ENCODE measurements around the gene BCL6B.

The BCL6B gene

DNA sequence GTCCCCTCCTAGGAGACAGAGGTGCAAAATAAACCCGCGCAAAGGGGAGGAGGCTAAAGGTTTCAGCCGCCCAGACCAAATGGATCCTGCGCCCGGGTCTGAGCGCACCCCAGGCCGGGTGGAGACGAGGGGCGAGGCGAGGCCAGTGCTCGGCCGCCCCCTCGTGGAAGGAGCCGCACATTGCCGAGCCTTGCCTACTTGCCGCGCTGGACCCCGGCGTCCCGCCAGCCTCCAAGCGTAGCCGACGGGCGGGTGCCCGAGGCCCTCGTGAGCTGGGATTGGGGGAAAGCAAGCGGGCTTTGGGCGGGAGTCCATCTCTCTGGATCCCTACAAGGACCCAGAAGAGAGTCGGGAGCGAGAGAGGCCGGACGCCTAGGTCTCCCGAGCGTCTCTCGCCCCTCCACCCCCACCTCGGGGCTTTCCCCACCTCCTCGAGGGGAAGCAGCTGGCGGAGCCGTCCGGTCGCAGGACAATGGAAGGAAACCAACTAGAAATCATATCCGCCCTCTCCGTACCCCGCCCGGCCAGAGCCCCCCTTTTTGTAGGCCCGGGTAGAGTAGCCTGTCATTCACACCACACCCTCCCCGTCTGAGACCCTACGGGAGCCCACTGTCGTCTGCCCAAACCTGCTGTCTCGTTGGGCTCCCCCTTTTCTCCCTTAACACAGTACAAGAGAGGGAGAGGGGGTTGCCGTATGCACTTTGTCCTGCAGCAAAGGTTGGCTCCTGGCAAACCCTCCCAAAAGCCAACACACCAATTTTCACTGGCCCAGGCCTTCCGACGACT is 664 bp upstream of the BCL6B start:
- peak overlapping the region; percentile 28 for H3K4me3 ChIP-seq (replicated peaks; ENCODE audit: low read depth, low read length)
- DNase-seq (ENCODE audit: low read depth), result peak; percentile 70
- TF ChIP-seq, protein P1, sequence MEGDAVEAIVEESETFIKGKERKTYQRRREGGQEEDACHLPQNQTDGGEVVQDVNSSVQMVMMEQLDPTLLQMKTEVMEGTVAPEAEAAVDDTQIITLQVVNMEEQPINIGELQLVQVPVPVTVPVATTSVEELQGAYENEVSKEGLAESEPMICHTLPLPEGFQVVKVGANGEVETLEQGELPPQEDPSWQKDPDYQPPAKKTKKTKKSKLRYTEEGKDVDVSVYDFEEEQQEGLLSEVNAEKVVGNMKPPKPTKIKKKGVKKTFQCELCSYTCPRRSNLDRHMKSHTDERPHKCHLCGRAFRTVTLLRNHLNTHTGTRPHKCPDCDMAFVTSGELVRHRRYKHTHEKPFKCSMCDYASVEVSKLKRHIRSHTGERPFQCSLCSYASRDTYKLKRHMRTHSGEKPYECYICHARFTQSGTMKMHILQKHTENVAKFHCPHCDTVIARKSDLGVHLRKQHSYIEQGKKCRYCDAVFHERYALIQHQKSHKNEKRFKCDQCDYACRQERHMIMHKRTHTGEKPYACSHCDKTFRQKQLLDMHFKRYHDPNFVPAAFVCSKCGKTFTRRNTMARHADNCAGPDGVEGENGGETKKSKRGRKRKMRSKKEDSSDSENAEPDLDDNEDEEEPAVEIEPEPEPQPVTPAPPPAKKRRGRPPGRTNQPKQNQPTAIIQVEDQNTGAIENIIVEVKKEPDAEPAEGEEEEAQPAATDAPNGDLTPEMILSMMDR (IDR thresholded peaks at IDR 0.05; ENCODE audit: low read length, missing control alignments), result peak; percentile 75

DNA sequence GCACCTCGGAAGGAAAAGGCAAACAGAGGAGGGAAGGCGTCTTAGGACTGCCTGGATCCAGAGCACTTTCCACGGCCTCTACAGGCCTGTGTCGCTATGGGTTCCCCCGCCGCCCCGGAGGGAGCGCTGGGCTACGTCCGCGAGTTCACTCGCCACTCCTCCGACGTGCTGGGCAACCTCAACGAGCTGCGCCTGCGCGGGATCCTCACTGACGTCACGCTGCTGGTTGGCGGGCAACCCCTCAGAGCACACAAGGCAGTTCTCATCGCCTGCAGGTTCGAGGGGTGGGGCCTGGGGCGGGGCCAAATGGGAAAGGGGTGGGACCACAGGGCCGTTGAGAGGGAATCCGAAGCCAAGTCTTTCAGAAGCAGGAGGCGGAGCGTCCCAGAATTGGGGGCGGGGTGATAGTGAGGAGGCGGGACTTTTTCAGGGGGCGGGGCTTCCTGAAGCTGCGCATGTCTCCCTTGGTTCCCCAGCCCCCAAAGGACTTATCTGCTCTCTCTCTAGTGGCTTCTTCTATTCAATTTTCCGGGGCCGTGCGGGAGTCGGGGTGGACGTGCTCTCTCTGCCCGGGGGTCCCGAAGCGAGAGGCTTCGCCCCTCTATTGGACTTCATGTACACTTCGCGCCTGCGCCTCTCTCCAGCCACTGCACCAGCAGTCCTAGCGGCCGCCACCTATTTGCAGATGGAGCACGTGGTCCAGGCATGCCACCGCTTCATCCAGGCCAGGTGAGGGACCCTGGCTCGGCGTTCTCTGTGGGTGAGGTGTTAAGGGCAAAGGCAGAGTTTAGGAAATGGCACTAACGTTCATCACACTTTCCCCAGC is 939 bp downstream of the BCL6B start:
- peak; percentile 92 for DNase-seq (ENCODE audit: low read depth)

DNA sequence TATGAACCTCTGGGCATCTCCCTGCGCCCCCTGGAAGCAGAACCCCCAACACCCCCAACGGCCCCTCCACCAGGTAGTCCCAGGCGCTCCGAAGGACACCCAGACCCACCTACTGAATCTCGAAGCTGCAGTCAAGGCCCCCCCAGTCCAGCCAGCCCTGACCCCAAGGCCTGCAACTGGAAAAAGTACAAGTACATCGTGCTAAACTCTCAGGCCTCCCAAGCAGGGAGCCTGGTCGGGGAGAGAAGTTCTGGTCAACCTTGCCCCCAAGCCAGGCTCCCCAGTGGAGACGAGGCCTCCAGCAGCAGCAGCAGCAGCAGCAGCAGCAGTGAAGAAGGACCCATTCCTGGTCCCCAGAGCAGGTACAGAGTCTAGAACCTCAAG is 1.5 kb downstream of the BCL6B start:
- no peak overlapping the region for H3K4me3 ChIP-seq (replicated peaks; ENCODE audit: low read depth, low read length)
- TF ChIP-seq, protein P1 (IDR thresholded peaks at IDR 0.05; ENCODE audit: low read length, missing control alignments), result no peak
- no peak for DNase-seq (ENCODE audit: low read depth)

More for the DNA sequence above, 939 bp downstream of the BCL6B start:
- H3K4me3 ChIP-seq (replicated peaks; ENCODE audit: low read depth, low read length), result peak overlapping the region; percentile 39
- TF ChIP-seq, protein P1 (IDR thresholded peaks at IDR 0.05; ENCODE audit: low read length, missing control alignments), result no peak

DNA sequence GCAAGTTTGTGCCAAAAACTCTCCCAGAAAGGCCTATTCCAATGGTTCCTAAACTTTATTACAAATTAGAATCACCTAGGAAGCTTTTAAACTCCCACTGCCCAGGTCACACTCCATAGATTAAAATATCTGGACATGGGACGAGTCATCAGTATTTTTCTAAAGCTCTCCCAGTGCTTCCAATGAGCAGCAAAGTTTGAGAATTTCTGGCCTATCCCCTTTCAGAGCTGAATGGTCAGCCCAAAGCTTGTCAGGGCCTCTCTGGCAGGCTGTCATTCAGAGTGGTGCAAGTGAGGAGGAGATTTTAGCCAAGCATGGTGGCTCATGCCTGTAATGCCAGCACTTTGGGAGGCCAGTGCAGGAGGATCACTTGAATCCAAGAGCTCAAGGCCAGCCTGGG is 2.4 kb downstream of the BCL6B start:
- H3K4me3 ChIP-seq (replicated peaks; ENCODE audit: low read depth, low read length), result no peak overlapping the region
- TF ChIP-seq, protein P1 (IDR thresholded peaks at IDR 0.05; ENCODE audit: low read length, missing control alignments), result no peak
- no peak for DNase-seq (ENCODE audit: low read depth)

DNA sequence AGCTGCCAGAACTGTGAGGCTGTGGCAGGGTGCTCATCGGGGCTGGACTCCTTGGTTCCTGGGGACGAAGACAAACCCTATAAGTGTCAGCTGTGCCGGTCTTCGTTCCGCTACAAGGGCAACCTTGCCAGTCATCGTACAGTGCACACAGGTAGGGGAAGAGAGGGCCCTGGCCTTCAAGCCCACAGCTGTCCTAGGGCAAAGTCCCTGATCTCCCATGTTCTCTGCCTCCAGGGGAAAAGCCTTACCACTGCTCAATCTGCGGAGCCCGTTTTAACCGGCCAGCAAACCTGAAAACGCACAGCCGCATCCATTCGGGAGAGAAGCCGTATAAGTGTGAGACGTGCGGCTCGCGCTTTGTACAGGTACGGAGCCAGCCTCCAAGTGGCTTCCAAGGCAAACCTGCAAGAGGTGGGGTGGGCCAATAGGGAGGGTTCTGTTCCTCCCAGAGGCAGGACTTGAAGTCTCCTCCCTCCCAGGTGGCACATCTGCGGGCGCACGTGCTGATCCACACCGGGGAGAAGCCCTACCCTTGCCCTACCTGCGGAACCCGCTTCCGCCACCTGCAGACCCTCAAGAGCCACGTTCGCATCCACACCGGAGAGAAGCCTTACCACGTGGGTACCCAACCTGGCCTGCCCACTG is 3.7 kb downstream of the BCL6B start:
- no peak for DNase-seq (ENCODE audit: low read depth)
- H3K4me3 ChIP-seq (replicated peaks; ENCODE audit: low read depth, low read length), result no peak overlapping the region
- TF ChIP-seq, protein P1 (IDR thresholded peaks at IDR 0.05; ENCODE audit: low read length, missing control alignments), result no peak

DNA sequence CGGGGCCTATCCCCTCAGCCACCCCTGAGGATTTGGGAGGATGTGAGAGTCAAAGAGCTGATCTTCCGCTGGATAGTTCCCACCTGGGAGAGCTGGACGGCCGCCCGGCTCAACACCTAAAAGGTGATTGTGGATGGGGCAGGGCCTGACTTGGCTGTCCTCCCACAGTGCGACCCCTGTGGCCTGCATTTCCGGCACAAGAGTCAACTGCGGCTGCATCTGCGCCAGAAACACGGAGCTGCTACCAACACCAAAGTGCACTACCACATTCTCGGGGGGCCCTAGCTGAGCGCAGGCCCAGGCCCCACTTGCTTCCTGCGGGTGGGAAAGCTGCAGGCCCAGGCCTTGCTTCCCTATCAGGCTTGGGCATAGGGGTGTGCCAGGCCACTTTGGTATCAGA is 4.5 kb downstream of the BCL6B start:
- no peak for DNase-seq (ENCODE audit: low read depth)
- TF ChIP-seq, protein P1 (IDR thresholded peaks at IDR 0.05; ENCODE audit: low read length, missing control alignments), result no peak
- no peak overlapping the region for H3K4me3 ChIP-seq (replicated peaks; ENCODE audit: low read depth, low read length)
